ENCODE measurements around the gene SPON2.
A peak's percentile ranks its signal among the peaks of the same experiment; 100 is the strongest.

SPON2 gene

DNA sequence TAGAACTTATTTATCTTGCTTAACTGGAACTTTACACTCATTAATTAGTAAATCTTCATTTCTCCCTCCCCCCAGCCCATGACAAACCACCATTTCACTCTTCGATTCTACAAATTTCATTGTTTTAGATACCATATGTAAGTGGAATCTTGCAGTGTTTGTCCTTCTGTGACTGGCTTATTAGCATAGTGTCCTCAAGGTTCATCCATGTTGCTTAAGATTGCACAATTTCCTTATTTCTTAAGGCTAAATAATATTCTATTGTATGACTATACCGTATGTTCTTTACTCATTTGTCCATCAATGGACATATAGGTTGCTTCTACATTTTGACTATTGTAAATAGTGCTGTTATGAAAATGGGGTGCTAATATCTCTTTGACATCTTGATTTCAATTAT is 34.5 kb downstream of the SPON2 start:
- Histone ChIP-seq H2AFZ (ENCODE audit: low read depth, low read length) (peak overlapping the region; percentile 81), H3K4me3 (ENCODE audit: low read depth in 1 of 2, low read length in 2 of 2) (peak overlapping the region in 1 of 2 experiments; percentile 28; a peak in 1 of 4 replicates), H3K4me2 (ENCODE audit: insufficient read depth, low read length) (peak overlapping the region; percentile 57; the same call in 1 of the 2 replicates), H4K20me1 (ENCODE audit: insufficient read depth, low read length) (no peaks in the 10 kb centered on the region), H3K4me1 (ENCODE audit: insufficient read depth, low read length) (peaks cover 14% of the 10 kb centered on the region), H3K27me3 (ENCODE audit: insufficient read depth, low read length, poor library complexity) (no peaks in the 10 kb centered on the region), H3K27ac (ENCODE audit: low read length) (peak overlapping the region; percentile 33; the same call in 1 of the 2 replicates), H3K79me2 (ENCODE audit: insufficient read depth, low read length) (no peaks in the 10 kb centered on the region), H3K9ac (ENCODE audit: low read depth, low read length) (no peak overlapping the region; the same call in 1 of the 2 replicates), H3K9me3 (ENCODE audit: insufficient read depth, low read length, severe bottlenecking) (no peaks in the 10 kb centered on the region), H3K36me3 (ENCODE audit: insufficient read depth, low read length) (no peaks in the 10 kb centered on the region)
- ATAC-seq (ENCODE audit: insufficient read depth, low read depth) (peak; percentile 50), DNase-seq (no peak)
- TF ChIP-seq, protein P1, sequence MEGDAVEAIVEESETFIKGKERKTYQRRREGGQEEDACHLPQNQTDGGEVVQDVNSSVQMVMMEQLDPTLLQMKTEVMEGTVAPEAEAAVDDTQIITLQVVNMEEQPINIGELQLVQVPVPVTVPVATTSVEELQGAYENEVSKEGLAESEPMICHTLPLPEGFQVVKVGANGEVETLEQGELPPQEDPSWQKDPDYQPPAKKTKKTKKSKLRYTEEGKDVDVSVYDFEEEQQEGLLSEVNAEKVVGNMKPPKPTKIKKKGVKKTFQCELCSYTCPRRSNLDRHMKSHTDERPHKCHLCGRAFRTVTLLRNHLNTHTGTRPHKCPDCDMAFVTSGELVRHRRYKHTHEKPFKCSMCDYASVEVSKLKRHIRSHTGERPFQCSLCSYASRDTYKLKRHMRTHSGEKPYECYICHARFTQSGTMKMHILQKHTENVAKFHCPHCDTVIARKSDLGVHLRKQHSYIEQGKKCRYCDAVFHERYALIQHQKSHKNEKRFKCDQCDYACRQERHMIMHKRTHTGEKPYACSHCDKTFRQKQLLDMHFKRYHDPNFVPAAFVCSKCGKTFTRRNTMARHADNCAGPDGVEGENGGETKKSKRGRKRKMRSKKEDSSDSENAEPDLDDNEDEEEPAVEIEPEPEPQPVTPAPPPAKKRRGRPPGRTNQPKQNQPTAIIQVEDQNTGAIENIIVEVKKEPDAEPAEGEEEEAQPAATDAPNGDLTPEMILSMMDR (IDR thresholded peaks at IDR 0.05; ENCODE audit: borderline replicate concordance, extremely low read depth, low read length, poor library complexity, severe bottlenecking) = no peak
- TF ChIP-seq EZH2 (IDR thresholded peaks at IDR 0.05; ENCODE audit: borderline replicate concordance, low read depth, low read length, severe bottlenecking) = no peak

DNA sequence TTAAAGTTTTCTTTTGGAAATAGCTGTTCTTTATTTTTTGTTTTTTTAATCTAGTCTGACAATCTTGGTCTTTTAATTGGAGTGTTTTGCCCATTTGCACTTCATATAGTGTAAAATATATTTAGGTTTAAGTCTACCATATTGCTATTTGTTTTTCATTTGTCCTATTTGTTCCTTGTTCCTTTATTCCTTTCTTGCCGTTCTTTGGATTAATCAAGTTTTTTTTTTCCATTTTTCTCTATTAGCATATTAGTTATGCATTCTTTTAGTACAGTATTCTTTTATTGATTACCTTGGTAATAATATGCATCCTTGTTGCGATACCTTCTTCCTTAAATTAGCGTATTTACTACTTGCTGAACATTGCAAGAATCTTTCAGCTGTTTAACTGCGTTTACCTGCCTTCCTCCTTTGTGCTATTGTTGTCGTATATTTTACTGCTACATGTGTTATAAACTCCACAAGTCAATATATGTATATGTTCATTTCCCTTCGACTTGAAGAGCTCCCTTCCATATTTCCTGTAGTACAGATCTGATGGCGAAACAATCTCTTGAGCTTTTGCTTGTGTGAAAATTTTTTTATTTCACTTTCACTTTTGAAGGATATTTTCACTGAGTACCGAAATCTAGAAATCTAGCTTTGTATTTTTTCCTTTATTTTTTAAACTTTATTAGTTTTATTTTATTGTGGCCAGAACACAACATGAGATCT is 35.2 kb downstream of the SPON2 start:
- H3K27me3 ChIP-seq (ENCODE audit: insufficient read depth, low read length, poor library complexity) = no peaks in the 10 kb centered on the region
- H3K36me3 ChIP-seq (ENCODE audit: insufficient read depth, low read length) = no peaks in the 10 kb centered on the region
- DNase-seq (no peak), ATAC-seq (ENCODE audit: insufficient read depth, low read depth) (peak; percentile 82)
- no peaks in the 10 kb centered on the region for H3K9me3 ChIP-seq (ENCODE audit: insufficient read depth, low read length, severe bottlenecking)
- H3K27ac ChIP-seq (ENCODE audit: low read length) = peak overlapping the region; percentile 33; the same call in 1 of the 2 replicates
- no peak overlapping the region; the same call in 1 of the 2 replicates for H3K9ac ChIP-seq (ENCODE audit: low read depth, low read length)
- peaks cover 14% of the 10 kb centered on the region for H3K4me1 ChIP-seq (ENCODE audit: insufficient read depth, low read length)
- peak overlapping the region; percentile 57 for H3K4me2 ChIP-seq (ENCODE audit: insufficient read depth, low read length)
- TF ChIP-seq EZH2 (IDR thresholded peaks at IDR 0.05; ENCODE audit: borderline replicate concordance, low read depth, low read length, severe bottlenecking) = no peak
- TF ChIP-seq, protein P1 (IDR thresholded peaks at IDR 0.05; ENCODE audit: borderline replicate concordance, extremely low read depth, low read length, poor library complexity, severe bottlenecking) = no peak
- peak overlapping the region in 1 of 2 experiments; percentile 28; a peak in 1 of 4 replicates for H3K4me3 ChIP-seq (ENCODE audit: low read depth in 1 of 2, low read length in 2 of 2)
- H4K20me1 ChIP-seq (ENCODE audit: insufficient read depth, low read length) = no peaks in the 10 kb centered on the region
- H3K79me2 ChIP-seq (ENCODE audit: insufficient read depth, low read length) = no peaks in the 10 kb centered on the region
- H2AFZ ChIP-seq (ENCODE audit: low read depth, low read length) = peak overlapping the region; percentile 81

DNA sequence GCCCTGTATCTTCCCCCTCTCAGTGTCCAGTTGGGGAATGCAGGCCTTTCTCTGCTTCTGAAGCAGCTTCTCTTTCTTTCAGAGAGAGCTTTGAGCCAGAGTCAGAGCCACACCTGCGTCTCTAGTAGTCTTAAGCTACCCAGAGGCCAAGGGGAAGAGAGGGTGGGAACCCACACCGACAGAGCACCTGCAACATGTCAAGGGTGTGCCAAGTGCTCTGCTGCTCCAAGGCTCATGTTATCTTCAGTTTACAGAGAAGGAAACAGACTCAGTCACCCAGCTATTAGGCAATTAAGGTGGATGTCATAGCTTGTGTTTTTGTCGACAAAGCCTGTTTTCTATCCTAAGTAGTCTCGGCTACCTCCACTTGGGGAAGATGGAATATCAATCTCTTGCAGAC is 36.3 kb downstream of the SPON2 start:
- no peak for DNase-seq
- Histone ChIP-seq H3K79me2 (ENCODE audit: insufficient read depth, low read length) (no peaks in the 10 kb centered on the region), H3K36me3 (ENCODE audit: insufficient read depth, low read length) (no peaks in the 10 kb centered on the region), H3K4me3 (ENCODE audit: low read depth in 1 of 2, low read length in 2 of 2) (no peak overlapping the region), H2AFZ (ENCODE audit: low read depth, low read length) (no peak overlapping the region), H3K9me3 (ENCODE audit: insufficient read depth, low read length, severe bottlenecking) (no peaks in the 10 kb centered on the region), H3K9ac (ENCODE audit: low read depth, low read length) (no peak overlapping the region), H3K4me1 (ENCODE audit: insufficient read depth, low read length) (peaks cover 14% of the 10 kb centered on the region), H3K27ac (ENCODE audit: low read length) (no peak overlapping the region), H3K27me3 (ENCODE audit: insufficient read depth, low read length, poor library complexity) (no peaks in the 10 kb centered on the region), H4K20me1 (ENCODE audit: insufficient read depth, low read length) (no peaks in the 10 kb centered on the region), H3K4me2 (ENCODE audit: insufficient read depth, low read length) (no peak overlapping the region)
- no peak for TF ChIP-seq EZH2 (IDR thresholded peaks at IDR 0.05; ENCODE audit: borderline replicate concordance, low read depth, low read length, severe bottlenecking)
- TF ChIP-seq, protein P1 (IDR thresholded peaks at IDR 0.05; ENCODE audit: borderline replicate concordance, extremely low read depth, low read length, poor library complexity, severe bottlenecking) = no peak
- peak; percentile 50; the same call in 1 of the 3 replicates for ATAC-seq (ENCODE audit: insufficient read depth, low read depth)

Data from DND-41 (cell line).